Activated T-cell treated with anti-CD3 and anti-CD28 coated beads for 48 hours (primary cell): Measurements from ENCODE around the gene ABHD2.
"Not testable (repeated sequence)": the region's sequence is repeated elsewhere in the genome, so short reads cannot be mapped to it uniquely, and the experiment has no call there.

Experiments used
- DNase-seq: peaks from one replicate; pipeline ENCODE4 v3.0.0-alpha.2; 2020; ENCODE audit warnings: low read depth

The ABHD2 gene

GRCh38 chr15:89099968-89100367 is 11.7 kb downstream of the ABHD2 start:
- no peak for DNase-seq

DNA sequence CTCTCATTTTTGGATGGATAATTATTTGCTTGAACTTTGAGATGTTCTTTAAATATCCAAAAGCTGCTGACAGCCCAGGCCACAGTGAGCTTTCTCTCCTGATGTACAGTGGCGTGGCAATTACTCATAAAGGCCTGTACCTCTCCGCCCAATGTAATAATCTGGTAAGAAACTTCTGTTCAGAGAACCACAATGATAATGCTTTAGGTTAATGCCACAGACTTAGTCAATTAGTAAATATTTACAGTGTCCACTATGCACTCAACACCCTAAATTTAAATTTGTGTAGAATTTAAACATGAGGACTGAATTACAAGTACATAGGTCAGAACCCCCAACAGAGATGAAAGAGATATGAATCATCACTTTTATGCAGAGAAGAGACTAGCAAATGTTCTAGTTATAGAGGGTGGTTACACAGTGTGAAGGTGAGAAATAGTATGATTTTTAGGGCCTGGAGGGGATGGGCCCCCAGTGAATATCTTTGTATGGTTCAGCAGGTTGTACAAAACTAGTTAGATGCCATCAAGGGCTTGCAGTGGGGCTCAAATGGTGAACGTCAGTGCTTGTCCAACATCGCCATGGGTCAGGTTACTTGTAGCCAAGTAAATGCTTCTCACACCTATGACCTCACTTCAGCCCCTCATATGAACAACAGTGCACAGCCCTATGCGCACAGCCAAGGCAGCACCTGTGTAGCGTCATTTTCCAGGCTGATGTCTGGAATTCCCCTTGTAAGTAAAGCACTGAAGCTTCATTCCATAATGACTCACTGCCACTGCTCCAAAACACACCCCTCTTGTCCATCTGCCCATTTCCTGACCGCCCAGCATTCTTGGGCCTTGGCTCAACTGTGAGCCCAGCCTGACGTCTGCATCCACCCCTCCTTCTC is 13.3 kb downstream of the ABHD2 start:
- DNase-seq = no peak

GRCh38 chr15:89103481-89104171 is 15.4 kb downstream of the ABHD2 start:
- no peak for DNase-seq

DNA sequence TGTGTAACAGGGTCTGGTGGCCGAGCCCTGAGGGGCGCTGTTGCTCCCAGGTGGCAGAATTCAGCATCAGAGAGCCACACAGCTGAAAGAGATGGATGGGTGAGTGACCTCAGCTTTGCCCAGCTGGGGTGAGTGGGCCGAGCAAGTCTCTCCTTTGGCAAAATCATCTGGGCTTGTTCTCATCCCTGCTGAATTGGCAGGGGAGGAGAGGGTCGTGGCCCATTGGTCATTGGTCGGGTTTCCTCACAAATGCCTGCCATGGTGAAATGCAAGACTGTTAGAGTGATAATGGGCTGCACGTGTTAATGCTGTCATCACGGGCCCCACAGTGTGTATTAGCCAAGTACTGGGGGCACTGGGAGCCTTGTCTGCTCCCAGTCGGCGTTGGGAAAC is 15.9 kb downstream of the ABHD2 start:
- DNase-seq = no peak

DNA sequence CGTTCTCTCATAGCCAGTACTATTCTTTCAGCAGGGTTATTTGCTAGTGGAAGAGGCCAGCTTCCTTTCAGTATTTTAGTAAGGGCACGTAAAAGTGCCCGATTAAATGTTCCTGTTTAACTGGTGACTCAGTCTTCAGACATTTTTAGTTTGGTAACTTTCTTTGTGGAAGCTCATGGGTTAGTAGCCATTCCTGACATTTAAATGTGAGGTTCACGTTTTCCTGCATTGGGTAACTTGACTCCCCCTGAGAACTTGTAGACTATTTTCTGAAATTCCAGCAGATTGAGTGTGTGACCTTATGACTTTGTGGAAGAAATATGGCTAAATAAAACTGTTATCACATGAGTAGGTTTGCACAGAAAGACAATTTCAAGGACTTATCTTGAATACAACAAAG is 16.9 kb downstream of the ABHD2 start:
- no peak for DNase-seq

DNA sequence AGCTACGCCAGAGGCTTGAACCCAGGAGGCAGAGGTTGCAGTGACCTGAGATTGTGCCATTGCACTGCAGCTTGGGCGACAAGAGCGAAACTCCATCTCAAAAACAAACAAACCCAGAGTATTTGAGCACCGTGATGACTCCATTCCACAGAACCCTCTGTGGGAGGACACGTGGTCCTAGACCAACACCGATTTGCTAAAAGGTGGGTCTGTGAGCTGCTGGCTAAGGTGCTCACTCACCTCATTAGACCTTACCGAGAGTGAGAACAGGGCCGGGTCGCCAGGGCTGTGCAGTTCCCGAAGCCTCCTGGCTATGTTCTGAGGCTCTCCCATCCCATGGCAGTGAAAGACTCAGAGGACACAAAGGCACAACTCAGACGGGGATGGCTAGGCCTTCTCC is 17.9 kb downstream of the ABHD2 start:
- no peak for DNase-seq

DNA sequence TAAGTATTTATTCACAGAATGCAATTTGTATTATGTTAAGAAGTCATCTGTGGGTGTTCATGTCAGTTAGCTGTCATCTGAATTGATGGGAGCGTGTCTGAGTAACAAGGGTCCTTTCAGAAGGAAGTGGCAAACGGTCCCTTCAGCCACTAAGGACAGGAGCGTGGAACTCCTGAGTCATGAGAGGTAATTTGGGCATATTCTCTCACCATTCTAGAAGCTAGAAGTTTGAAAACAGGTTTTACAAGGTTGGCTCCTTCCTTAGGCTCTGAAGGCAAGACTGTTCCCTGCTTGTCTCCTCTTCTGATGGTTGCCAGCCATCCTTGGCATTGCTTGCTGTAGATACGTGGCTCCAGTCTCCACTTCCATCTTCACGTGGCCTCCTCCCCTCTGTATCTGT is 19.7 kb downstream of the ABHD2 start:
- DNase-seq = no peak

DNA sequence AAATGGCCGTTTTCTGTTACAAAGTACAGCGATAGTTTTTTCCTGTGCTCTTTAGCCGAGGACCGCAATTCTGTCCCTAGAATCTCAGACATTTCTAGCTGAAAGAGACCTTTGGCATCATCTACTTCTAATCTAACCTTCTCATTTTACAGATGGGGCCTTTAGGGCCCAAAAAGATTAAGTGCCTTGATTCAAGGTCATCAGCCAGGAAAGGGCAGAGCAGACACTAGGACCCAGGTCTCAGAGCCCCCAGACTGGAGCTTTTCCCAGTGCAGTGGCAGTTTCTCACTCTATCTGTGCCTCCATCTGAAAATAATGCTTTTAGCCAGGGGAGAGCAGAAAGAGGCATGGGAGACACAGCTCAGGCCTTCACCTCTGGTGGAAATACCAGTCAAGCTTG is 20.6 kb downstream of the ABHD2 start:
- DNase-seq = no peak

- no peak for DNase-seq
Measured at GRCh38 chr15:89109238-89109637, 21.0 kb downstream of the ABHD2 start.

- no peak for DNase-seq
Measured at GRCh38 chr15:89110060-89110459, 21.8 kb downstream of the ABHD2 start.

DNA sequence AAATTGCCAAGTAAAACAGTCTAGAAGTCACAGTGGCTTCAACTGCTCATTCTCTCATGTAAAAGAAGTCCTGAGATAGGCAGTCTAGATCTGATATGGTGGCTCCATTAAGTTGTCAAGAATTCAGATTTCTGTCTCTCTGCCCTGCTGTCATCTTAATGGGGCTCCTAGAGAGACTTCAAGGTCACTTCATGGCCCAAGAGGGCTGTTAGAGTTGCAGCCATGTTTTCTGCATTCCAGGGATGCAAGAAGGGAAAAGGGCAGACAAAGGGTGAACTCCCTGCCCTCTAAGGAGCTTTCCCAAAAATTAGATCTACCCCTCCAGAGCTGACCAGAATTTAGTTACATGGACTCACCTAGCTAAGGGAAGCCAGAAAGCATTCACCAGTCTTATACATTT is 23.1 kb downstream of the ABHD2 start:
- DNase-seq = no peak

GRCh38 chr15:89111961-89112340 is 23.7 kb downstream of the ABHD2 start:
- no peak for DNase-seq

- DNase-seq = no peak
Measured at GRCh38 chr15:89112341-89112971, 24.2 kb downstream of the ABHD2 start.

GRCh38 chr15:89113296-89114024 is 25.2 kb downstream of the ABHD2 start:
- no peak for DNase-seq

DNA sequence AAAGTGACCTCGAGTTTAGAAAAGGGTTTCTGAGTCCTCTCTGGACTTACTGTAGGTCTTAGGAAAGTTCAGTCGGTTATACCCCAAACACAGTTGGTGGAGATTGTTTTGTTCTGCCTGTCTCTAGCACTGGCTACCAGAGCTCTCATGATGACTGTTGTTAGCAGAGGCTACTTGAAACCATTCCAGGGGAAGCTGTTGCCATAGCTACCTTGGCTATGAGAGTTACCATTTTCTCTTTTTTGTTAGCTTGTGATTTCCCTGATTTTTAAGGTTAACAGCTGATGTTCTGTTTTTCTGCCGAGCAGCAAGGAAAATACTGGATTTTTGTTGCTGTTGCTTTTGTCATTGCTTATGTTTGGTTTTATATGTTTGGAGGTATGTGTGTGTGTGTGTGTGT is 26.7 kb downstream of the ABHD2 start:
- DNase-seq = no peak

DNA sequence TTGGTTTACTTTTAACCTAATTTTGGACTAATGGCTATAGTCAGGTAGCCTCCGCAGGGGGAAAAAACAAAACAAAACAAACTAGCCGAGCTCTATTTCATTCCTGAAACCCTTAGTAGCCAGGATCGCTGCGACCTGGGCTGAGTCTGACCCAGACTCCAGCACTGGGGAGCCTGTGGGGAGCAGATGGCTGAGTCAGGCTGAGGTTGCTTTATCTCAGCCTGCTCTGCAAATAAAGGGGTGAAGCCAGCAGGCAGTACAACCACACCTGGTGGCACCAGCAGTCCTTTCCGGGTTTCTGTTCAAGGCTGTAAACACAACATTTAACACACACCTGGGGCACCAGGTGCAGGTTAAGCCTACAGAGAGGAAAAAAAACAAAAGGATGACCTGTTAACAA is 27.3 kb downstream of the ABHD2 start:
- DNase-seq = no peak

GRCh38 chr15:89116404-89116803 is 28.1 kb downstream of the ABHD2 start:
- DNase-seq = no peak

DNA sequence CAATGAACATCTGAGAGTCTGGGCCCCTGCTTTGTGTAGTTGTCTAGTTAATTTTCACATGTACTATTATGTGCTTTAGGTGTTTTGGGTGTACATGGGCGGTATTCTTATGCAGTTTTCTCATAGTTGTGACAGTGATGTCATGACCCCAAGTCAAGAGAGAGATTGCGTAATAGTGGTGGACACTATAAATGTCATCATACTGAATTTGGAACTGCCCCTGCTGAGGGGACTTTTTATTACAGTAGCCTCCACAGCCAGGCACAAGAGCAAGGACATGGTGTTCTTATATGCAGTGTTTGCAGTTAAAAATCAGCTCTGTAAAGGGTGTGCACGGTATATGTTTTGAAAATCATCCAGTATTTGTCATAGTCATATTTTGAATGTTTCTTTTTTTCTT is 29.5 kb downstream of the ABHD2 start:
- no peak for DNase-seq

- DNase-seq = no peak
Measured at GRCh38 chr15:89118481-89118989, 30.3 kb downstream of the ABHD2 start.

GRCh38 chr15:89119489-89120478 is 31.5 kb downstream of the ABHD2 start:
- no peak for DNase-seq

GRCh38 chr15:89120479-89121000 is 32.3 kb downstream of the ABHD2 start:
- DNase-seq = not testable (repeated sequence)
